Measurements from ENCODE around the gene SECTM1. TPM values are rescaled to one million over a fixed set of nuclear protein-coding genes. Genes with fewer than 3 reads are reported as not detected.

SECTM1 gene
- total and polyA plus RNA-seq, 2 experiments from 2014 or later: 0.21 to 1.3 TPM

- Mint-ChIP-seq H3K4me1 (peaks cover 5% of the 10 kb centered on the region), H3K27ac (no peak within 1 kb of the TSS), H3K9me3 (peaks cover 12% of the 10 kb centered on the region; the same call in 2 of the 3 replicates), H3K27me3 (ENCODE audit: insufficient read depth, low read depth, poor library complexity) (peaks cover 50% of the 10 kb centered on the region), H3K36me3 (ENCODE audit: low read depth) (peaks cover 4% of the 10 kb centered on the region; the same call in 2 of the 3 replicates), H3K4me3 (peak within 1 kb of the TSS; percentile 55)
- Histone ChIP-seq H3F3A (replicated peaks; ENCODE audit: low read depth) (no peaks in the 10 kb centered on the region), H3K4me3 (peak within 1 kb of the TSS; percentile 51), H3K27ac (ENCODE audit: low read depth) (no peak within 1 kb of the TSS), H3K36me3 (ENCODE audit: insufficient read depth) (no peaks in the 10 kb centered on the region), H3K27me3 (ENCODE audit: insufficient read depth) (peaks cover 61% of the 10 kb centered on the region), H3K79me2 (replicated peaks; ENCODE audit: insufficient read depth) (no peaks in the 10 kb centered on the region), H3K9me2 (ENCODE audit: insufficient read depth) (no peaks in the 10 kb centered on the region), H3K4me1 (ENCODE audit: insufficient read depth) (no peaks in the 10 kb centered on the region; the same call in 1 of the 2 replicates), H4K20me1 (replicated peaks; ENCODE audit: insufficient read depth) (no peaks in the 10 kb centered on the region), H3K4me2 (peak within 1 kb of the TSS; percentile 77), H2AFZ (peak within 1 kb of the TSS; percentile 78)
- ATAC-seq: peak; percentile 19
- TF ChIP-seq EZH2 (IDR thresholded peaks at IDR 0.05; ENCODE audit: low read depth, unreplicated experiment): peak; percentile 49
- TF ChIP-seq ZNF114 (CRISPR knock-in tag; IDR thresholded peaks at IDR 0.05): no peak
- no peak for TF ChIP-seq ZNF331 (CRISPR knock-in tag; IDR thresholded peaks at IDR 0.05; ENCODE audit: low read depth)
- DNase-seq (ENCODE audit: low spot score): peak; percentile 69
Observed at GRCh38 chr17:82371333-82372248, 38.0 kb upstream of the SECTM1 start, which contains the start of gene UTS2R. Gene UTS2R, plus strand, starts transcription at chr17:82371765. Its CDS starts 2,560 bp downstream, at chr17:82374325.

- H3F3A ChIP-seq (replicated peaks; ENCODE audit: low read depth): no peaks in the 10 kb centered on the region
- Mint-ChIP-seq H3K27me3 (ENCODE audit: insufficient read depth, low read depth, poor library complexity) (peaks cover 44% of the 10 kb centered on the region), H3K9me3 (peaks cover 12% of the 10 kb centered on the region; the same call in 2 of the 3 replicates), H3K4me1 (peaks cover 5% of the 10 kb centered on the region), H3K36me3 (ENCODE audit: low read depth) (peaks cover 4% of the 10 kb centered on the region; the same call in 2 of the 3 replicates), H3K4me3 (peak overlapping the region; percentile 50; the same call in 1 of the 3 replicates), H3K27ac (no peak overlapping the region)
- no peaks in the 10 kb centered on the region; the same call in 1 of the 2 replicates for H3K4me1 ChIP-seq (ENCODE audit: insufficient read depth)
- H2AFZ ChIP-seq: peak overlapping the region; percentile 78; the same call in 1 of the 2 replicates
- no peaks in the 10 kb centered on the region for H3K79me2 ChIP-seq (replicated peaks; ENCODE audit: insufficient read depth)
- H3K27ac ChIP-seq (ENCODE audit: low read depth): no peak overlapping the region
- peaks cover 58% of the 10 kb centered on the region for H3K27me3 ChIP-seq (ENCODE audit: insufficient read depth)
- ATAC-seq (no peak), DNase-seq (ENCODE audit: low spot score) (no peak)
- peak overlapping the region; percentile 77 for H3K4me2 ChIP-seq
- H3K36me3 ChIP-seq (ENCODE audit: insufficient read depth): no peaks in the 10 kb centered on the region
- no peaks in the 10 kb centered on the region for H4K20me1 ChIP-seq (replicated peaks; ENCODE audit: insufficient read depth)
- no peaks in the 10 kb centered on the region for H3K9me2 ChIP-seq (ENCODE audit: insufficient read depth)
- H3K4me3 ChIP-seq: peak overlapping the region; percentile 51
- no peak for TF ChIP-seq REST (IDR thresholded peaks at IDR 0.05; ENCODE audit: unreplicated experiment)
- TF ChIP-seq ZNF331 (CRISPR knock-in tag; IDR thresholded peaks at IDR 0.05; ENCODE audit: low read depth): no peak
- no peak for TF ChIP-seq JUNB (IDR thresholded peaks at IDR 0.05; ENCODE audit: unreplicated experiment)
- no peak for TF ChIP-seq ETS1 (IDR thresholded peaks at IDR 0.05)
- TF ChIP-seq STAT1 (IDR thresholded peaks at IDR 0.05; ENCODE audit: unreplicated experiment): no peak
- TF ChIP-seq EZH2 (IDR thresholded peaks at IDR 0.05; ENCODE audit: low read depth, unreplicated experiment): no peak
- TF ChIP-seq EZH2phosphoT487 (IDR thresholded peaks at IDR 0.05; ENCODE audit: unreplicated experiment): no peak
- TF ChIP-seq CTCF (conservative IDR thresholded peaks at IDR 0.05; ENCODE audit: low read depth in 2 of 2): no peak
- no peak for TF ChIP-seq CREB1 (CRISPR knock-in tag; IDR thresholded peaks at IDR 0.05; ENCODE audit: low read depth)
Observed at GRCh38 chr17:82370471-82371332, 37.1 kb upstream of the SECTM1 start.
